Epidermal melanocyte (primary cell): Measurements from ENCODE around the gene GPC6.

Source experiments
- DNase-seq: peaks from one replicate; pipeline ENCODE4 v3.0.0; 2011; ENCODE audit warnings: low spot score; ENCODE audit not compliant: insufficient read length

The GPC6 gene

GRCh38 chr13:93903909-93904308 lies 677.3 kb downstream of the GPC6 start:
- DNase-seq = no peak

- DNase-seq = no peak
Observed at GRCh38 chr13:93915269-93915809, 688.7 kb downstream of the GPC6 start.

- no peak for DNase-seq
Observed at GRCh38 chr13:93922063-93922855, 695.7 kb downstream of the GPC6 start.

- no peak for DNase-seq
Observed at GRCh38 chr13:93925990-93926389, 699.4 kb downstream of the GPC6 start.

GRCh38 chr13:93926425-93926824 lies 699.8 kb downstream of the GPC6 start:
- DNase-seq = no peak

GRCh38 chr13:93927431-93927830 lies 700.8 kb downstream of the GPC6 start:
- DNase-seq = no peak

GRCh38 chr13:93932901-93933300 lies 706.3 kb downstream of the GPC6 start:
- DNase-seq = no peak

- DNase-seq = no peak
Observed at GRCh38 chr13:93936901-93937300, 710.3 kb downstream of the GPC6 start.

GRCh38 chr13:93941444-93941843 lies 714.8 kb downstream of the GPC6 start:
- DNase-seq = no peak

- DNase-seq = no peak
Observed at GRCh38 chr13:93942016-93942415, 715.4 kb downstream of the GPC6 start.

GRCh38 chr13:93945621-93946020 lies 719.0 kb downstream of the GPC6 start:
- DNase-seq = no peak

GRCh38 chr13:93946994-93947393 lies 720.4 kb downstream of the GPC6 start:
- DNase-seq = no peak

- DNase-seq = no peak
Observed at GRCh38 chr13:93947651-93948050, 721.0 kb downstream of the GPC6 start.

- DNase-seq = no peak
Observed at GRCh38 chr13:93948162-93948922, 721.7 kb downstream of the GPC6 start.

GRCh38 chr13:93951108-93951507 lies 724.5 kb downstream of the GPC6 start:
- DNase-seq = no peak

- no peak for DNase-seq
Observed at GRCh38 chr13:93951951-93952350, 725.3 kb downstream of the GPC6 start.

- DNase-seq = no peak
Observed at GRCh38 chr13:93953841-93954240, 727.2 kb downstream of the GPC6 start.

GRCh38 chr13:93955904-93956303 lies 729.3 kb downstream of the GPC6 start:
- no peak for DNase-seq

GRCh38 chr13:93956426-93956825 lies 729.8 kb downstream of the GPC6 start:
- DNase-seq = no peak

GRCh38 chr13:93957371-93957770 lies 730.8 kb downstream of the GPC6 start:
- no peak for DNase-seq

- DNase-seq = no peak
Observed at GRCh38 chr13:93959796-93960533, 733.4 kb downstream of the GPC6 start.
